K562 (cell line): ENCODE data around the gene COL16A1. TPM values are rescaled to one million over a fixed set of nuclear protein-coding genes. Genes with fewer than 3 reads are reported as not detected.

Source experiments
- ARID3B ChIP-seq: fragments of 250-450 bp; sonication (Bioruptor Pico); IDR thresholded peaks from 2 replicates; pipeline ENCODE4 v1.4.0; 2020; ENCODE audit warnings: borderline replicate concordance
- ASH1L ChIP-seq: fragments of 450-650 bp; IDR thresholded peaks from 2 replicates; pipeline ENCODE4 v1.6.1; 2018; ENCODE audit warnings: borderline replicate concordance, mild to moderate bottlenecking, low read depth; ENCODE audit not compliant: partially characterized antibody
- ID3 ChIP-seq, 2 experiments: fragments of 250-450 bp in 1 of 2; fragments of 450-650 bp in 1 of 2; sonication (Bioruptor Pico) in 1 of 2; IDR thresholded peaks; 2 replicates each; pipeline versions ENCODE4 v1.6.1 to v1.8.0; 2016 to 2021; ENCODE audit warnings: mild to moderate bottlenecking in 2 of 2, moderate library complexity in 2 of 2, missing compliant biosample characterization in 1 of 2, missing genetic modification characterization in 1 of 2
- KLF6 ChIP-seq: fragments of 250-450 bp; sonication (Bioruptor Pico); IDR thresholded peaks from 2 replicates; pipeline ENCODE4 v1.4.0; 2020; ENCODE audit warnings: mild to moderate bottlenecking, moderate library complexity, borderline replicate concordance
- MXD1 ChIP-seq: fragments of 250-450 bp; sonication (Bioruptor Pico); IDR thresholded peaks from 2 replicates; pipeline ENCODE4 v1.8.0; 2021; ENCODE audit warnings: borderline replicate concordance, mild to moderate bottlenecking, moderate library complexity; ENCODE audit not compliant: poor library complexity, severe bottlenecking
- NCOA6 ChIP-seq: fragments of 450-650 bp; IDR thresholded peaks from 2 replicates; pipeline ENCODE4 v1.6.1; 2017; ENCODE audit warnings: mild to moderate bottlenecking
- NFATC3 ChIP-seq: fragments of 450-650 bp; IDR thresholded peaks from 2 replicates; pipeline ENCODE4 v1.6.1; 2017; ENCODE audit warnings: mild to moderate bottlenecking
- PTBP1 ChIP-seq: fragments of 200-400 bp; formaldehyde crosslinking; IDR thresholded peaks from 2 replicates; pipeline ENCODE4 v1.6.1; 2017; ENCODE audit warnings: low read depth, low read length
- RCOR1 ChIP-seq, 2 experiments: IDR thresholded peaks; 2 replicates each; pipeline ENCODE4 v1.6.1; 2012; ENCODE audit warnings: low read depth in 2 of 2, low read length in 2 of 2, borderline replicate concordance in 1 of 2, improper control_type of control experiment in 1 of 2
- REST ChIP-seq, 2 experiments: fragments of 450-650 bp; formaldehyde crosslinking in 1 of 2; IDR thresholded peaks; 2 replicates each; pipeline versions ENCODE4 v1.4.0 to v1.6.1; 2014 to 2020; ENCODE audit warnings: mild to moderate bottlenecking in 2 of 2, borderline replicate concordance in 1 of 2, low read depth in 1 of 2
- U2AF1 ChIP-seq: fragments of 200-400 bp; formaldehyde crosslinking; optimal IDR thresholded peaks from 2 replicates; pipeline ENCODE3; 2017; ENCODE audit warnings: mild to moderate bottlenecking, low read depth, low read length, moderate library complexity
- ZBTB1 ChIP-seq: sonication (generic); formaldehyde crosslinking; IDR thresholded peaks from 2 replicates; pipeline ENCODE4 v1.8.1; 2023; ENCODE audit warnings: missing genetic modification reagents, low read depth, mild to moderate bottlenecking, borderline replicate concordance
- ZKSCAN3 ChIP-seq: fragments of 250-450 bp; sonication (Bioruptor Pico); IDR thresholded peaks from 2 replicates; pipeline ENCODE4 v1.4.0; 2020
- ZNF175 ChIP-seq: fragments of 200-800 bp; sonication (Bioruptor generic); IDR thresholded peaks from 2 replicates; pipeline ENCODE4 v1.6.1; 2016; ENCODE audit warnings: low read depth, mild to moderate bottlenecking, missing genetic modification characterization, missing compliant biosample characterization
- ZNF316 ChIP-seq: fragments of 450-650 bp; IDR thresholded peaks from 2 replicates; pipeline ENCODE4 v1.6.1; 2016
- ZNF354B ChIP-seq: fragments of 250-450 bp; sonication (Bioruptor Pico); IDR thresholded peaks from 2 replicates; pipeline ENCODE4 v1.4.0; 2020
- ZNF75A ChIP-seq: fragments of 450-650 bp; formaldehyde crosslinking; IDR thresholded peaks from 2 replicates; pipeline ENCODE4 v1.4.0; 2020; ENCODE audit warnings: mild to moderate bottlenecking
- polyA plus RNA-seq, 8 experiments: library from polyadenylated mRNA; depleted of rRNA in 4 of 8; stranded (reverse) in 5 of 8; unstranded in 3 of 8; fragments of >200 nt; fragmentation: Nextera tagmentation in 2 of 8; fragmentation: Illumina TruSeq in 1 of 8; extraction: Ambion mirVana in 2 of 8; extraction: Trizol in 1 of 8; gene quantifications; 2 replicates each; pipeline versions ENCODE4 v1.2.1 to v1.2.3, GENCODE V29; 2011 to 2014; ENCODE audit warnings: inconsistent platforms in 1 of 8, missing spikeins in 1 of 8
- total RNA-seq, 7 experiments: library from RNA; depleted of rRNA in 6 of 7; stranded (reverse); fragments of >200 nt in 6 of 7; fragmentation: Illumina TruSeq in 2 of 7; extraction: Trizol in 2 of 7; gene quantifications; 2 replicates each; pipeline versions ENCODE4 v1.2.1 to v1.2.3, GENCODE V29; 2011 to 2021; ENCODE audit warnings: low replicate concordance in 1 of 7

COL16A1 gene
- total and polyA plus RNA-seq, 9 of the 15 experiments (the other 6 are each of a cell fraction or from before 2014, with no cell fraction given): 0.11 to 0.60 (median 0.11) TPM; not detected in 6

- TF ChIP-seq REST (IDR thresholded peaks at IDR 0.05; ENCODE audit: borderline replicate concordance): peak; percentile 100
- peak; percentile 98 for TF ChIP-seq REST (CRISPR knock-in tag; IDR thresholded peaks at IDR 0.05; ENCODE audit: low read depth)
- TF ChIP-seq RCOR1 (IDR thresholded peaks at IDR 0.05; ENCODE audit: borderline replicate concordance in 1 of 2, low read depth in 2 of 2, low read length in 2 of 2): peak; percentile 17 to 85; a peak in 2 of 4 replicates
- no peak for TF ChIP-seq NFATC3
- TF ChIP-seq ASH1L: no peak
- TF ChIP-seq ZNF175: peak; percentile 58; the same call in 1 of the 2 replicates
- TF ChIP-seq U2AF1: no peak
- TF ChIP-seq PTBP1: no peak
- TF ChIP-seq ZBTB1: peak; percentile 61; the same call in 1 of the 2 replicates
- TF ChIP-seq ZNF316: no peak
- no peak for TF ChIP-seq MXD1 (CRISPR knock-in tag)
- no peak for TF ChIP-seq ID3 (CRISPR knock-in tag; IDR thresholded peaks at IDR 0.05)
- no peak for TF ChIP-seq ID3 (tag; IDR thresholded peaks at IDR 0.05)
- TF ChIP-seq ZNF75A (CRISPR knock-in tag): no peak
- no peak for TF ChIP-seq ZNF354B
- TF ChIP-seq ARID3B: no peak
- no peak for TF ChIP-seq NCOA6
- no peak for TF ChIP-seq ZKSCAN3 (CRISPR knock-in tag)
- 0 out of 2 replicates have a peak, but pooled peaks have one; percentile 27 for TF ChIP-seq KLF6
Measured at GRCh38 chr1:31723828-31724359, 20.1 kb upstream of the COL16A1 start (continued).
